NCI-H2171 treated with DMSO at 0.1 percent for 48 hours (cell line): ENCODE data around the gene AMOTL2.

Experiments
- DNase-seq: peaks from one replicate; lab custom pipeline; 2025; lab: John Stamatoyannopoulos, UW

The AMOTL2 gene

DNA sequence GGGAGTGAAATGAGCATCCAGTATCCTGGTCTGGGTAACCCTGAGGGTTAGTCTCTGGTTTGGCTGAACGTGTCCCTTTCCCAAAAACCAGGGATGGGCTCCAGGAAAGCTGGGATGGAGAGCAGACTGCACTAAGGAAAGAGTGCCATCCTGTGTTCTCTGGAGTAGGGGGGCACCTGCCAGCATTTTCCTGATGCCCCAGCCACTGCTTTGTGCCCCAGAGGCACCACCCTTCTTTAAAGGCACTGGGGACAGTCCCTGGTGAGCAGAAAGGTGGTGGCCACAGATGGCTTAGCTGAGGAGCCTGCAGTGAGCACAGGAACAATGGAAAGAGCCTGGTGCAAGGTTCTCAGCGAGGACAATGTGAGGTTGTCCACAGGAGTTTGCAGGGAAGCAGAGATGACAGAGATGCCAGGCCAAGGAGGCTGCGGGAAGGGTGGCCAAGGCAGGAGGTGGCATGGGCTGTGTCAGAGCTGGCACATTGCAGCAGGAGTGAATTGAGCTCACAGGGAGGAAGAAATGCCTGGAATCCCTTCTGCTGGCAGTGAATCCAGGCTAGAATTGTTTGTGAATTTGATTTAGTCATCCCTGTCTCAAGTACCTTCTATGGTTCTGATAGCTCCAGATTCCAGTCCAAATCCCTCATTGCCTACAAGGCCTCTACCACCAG is 39.9 kb downstream of the AMOTL2 start:
- DNase-seq: no peak

- no peak for DNase-seq
Measured at GRCh38 chr3:134333522-134334181, 40.6 kb downstream of the AMOTL2 start.

DNA sequence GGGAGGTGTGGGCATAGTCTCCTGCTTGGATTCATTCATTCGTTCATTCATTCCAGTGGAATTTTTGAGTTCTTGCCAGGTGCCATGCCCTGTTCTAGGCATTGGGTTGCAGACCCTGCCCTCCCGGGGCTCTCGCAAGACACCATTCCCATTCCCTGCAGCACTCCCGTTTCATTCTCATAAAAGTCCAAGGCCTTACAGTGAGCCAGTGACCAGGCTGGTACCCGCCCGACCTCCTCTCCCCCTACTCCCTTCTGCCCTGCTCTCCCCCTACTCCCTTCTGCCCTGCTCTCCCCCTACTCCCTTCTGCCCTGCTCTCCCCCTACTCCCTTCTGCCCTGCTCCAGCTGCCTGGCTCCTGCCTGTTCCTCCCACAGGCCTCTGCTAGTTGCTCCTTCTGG is 41.9 kb downstream of the AMOTL2 start:
- no peak for DNase-seq

DNA sequence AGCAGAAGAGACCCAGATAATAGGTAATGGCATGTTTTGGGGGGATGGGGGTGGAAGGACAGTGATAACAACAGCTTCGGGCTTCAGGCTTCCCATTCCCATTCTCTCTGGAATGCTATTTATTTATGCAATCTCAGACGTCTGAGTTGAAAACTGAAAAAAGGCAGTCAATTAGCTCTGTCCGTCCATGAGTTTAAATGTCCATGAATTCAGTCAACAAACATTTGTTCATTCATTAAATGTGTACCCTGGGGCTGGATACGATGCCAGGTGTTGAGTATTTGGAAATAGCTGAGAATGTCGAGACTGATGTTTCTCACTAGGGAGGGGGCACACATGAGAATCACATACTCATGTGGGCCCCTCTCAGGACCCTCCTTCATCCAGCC is 42.4 kb downstream of the AMOTL2 start:
- DNase-seq: no peak

DNA sequence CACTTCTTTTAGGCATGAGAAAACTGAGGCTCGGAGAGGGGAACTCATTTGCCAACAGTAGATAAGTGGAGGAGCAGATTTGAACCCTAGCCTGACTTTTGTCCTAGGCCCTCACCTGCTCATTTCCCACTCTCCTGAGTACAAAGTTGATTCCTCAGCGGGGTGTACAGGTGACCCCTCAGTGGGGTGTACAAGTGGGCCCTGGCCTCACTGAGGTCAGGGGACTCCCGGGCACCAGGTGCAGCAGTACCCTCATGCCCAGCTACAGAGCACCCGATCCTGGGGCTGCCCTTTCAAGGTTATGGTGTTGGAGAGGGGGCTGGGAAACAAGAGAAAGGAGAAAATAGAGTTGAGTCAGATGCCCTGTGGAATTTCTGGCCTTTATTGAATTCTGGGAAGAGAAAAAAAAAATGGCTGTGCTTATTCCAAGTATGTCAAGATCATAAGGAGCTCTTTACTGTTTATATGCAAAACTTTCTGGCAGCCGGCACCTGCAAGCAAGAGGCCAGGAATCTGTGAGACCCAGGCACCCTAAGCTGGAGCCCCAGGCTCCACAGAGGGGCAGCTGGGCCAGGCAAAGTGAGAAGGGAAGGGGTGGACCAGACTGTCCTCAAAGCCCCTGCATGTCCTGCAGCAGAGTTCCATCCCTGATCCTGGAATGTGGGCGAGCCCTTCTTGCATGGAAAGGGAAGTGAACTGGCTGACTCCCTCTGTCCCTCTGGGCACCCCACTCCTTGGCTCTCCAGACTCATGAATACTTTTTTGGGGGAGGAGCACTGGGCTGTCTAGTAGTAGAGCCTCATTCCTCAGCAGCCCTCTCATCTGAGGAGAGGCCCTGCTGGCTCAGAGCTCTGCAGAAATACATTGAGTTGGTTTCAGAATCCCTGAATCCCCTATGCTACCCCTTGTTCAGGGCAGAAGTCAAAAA is 43.1 kb downstream of the AMOTL2 start:
- DNase-seq: no peak

- DNase-seq: no peak
Measured at GRCh38 chr3:134328846-134329245, 45.4 kb downstream of the AMOTL2 start.

DNA sequence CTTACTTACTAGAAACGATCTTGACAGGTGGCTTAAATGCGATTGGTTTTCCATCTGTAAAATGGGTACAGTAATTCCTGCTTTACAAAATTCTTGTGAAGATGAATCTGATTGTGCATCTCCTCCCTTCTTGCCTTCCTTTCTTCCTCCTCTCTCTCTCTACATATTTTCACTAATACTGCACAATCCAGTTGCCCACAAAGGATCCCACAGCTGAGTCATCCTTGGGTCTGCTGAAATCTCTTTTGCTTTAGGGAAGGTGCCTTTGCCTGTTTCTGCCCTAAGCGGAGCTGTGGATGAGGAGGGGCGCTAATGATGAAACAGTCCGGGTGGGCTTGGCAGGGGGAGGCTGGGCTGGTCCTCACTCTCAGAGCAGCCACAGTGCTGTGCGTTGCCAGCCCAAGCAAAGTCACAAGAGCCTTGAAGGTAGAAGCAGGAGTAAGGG is 46.1 kb downstream of the AMOTL2 start:
- DNase-seq: no peak

- no peak for DNase-seq
Measured at GRCh38 chr3:134327594-134327975, 46.7 kb downstream of the AMOTL2 start.

DNA sequence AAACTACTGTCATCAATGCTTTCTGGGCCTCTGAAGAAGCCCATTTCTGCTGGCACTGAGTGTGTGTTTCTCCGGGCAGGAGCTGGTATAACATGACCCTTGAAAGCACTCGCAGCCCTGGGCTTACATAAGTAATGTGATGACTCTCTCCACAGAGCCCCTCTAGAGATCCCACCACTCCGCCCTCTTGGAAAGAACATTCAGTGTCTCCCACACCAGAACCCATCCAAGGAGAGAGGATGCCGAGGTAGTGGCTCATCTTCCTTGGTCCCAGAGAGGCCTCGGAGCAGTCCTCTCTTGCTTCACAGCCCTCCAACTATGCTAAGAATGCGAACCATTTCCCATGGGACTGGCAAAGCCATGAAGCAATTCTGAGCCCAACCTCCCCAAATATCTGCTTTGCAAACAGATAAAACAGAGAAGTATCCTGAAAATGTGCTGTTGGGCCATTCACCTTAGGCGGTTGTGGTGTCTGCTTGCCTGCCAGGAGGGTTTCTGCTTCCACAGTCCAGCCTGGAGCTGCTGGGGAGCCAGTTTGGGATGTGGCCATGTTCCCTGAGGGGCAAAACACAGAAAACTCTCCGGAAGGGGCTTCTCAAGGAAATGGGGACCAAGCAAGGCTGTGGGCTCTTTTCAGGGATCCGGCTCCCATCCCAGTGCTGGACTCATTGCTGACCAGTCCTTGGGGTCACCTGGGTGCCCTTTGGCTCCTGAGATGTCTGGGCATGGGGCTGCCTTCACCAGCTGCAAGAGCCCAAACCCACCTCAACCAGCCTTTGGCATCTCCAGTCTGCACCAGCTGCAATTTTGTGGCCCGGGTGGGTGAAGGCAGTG is 47.3 kb downstream of the AMOTL2 start:
- no peak for DNase-seq

GRCh38 chr3:134326126-134326525 is 48.1 kb downstream of the AMOTL2 start:
- no peak for DNase-seq

- no peak for DNase-seq
Measured at GRCh38 chr3:134325706-134326105, 48.5 kb downstream of the AMOTL2 start.

GRCh38 chr3:134325061-134325705 is 49.1 kb downstream of the AMOTL2 start:
- no peak for DNase-seq

GRCh38 chr3:134323966-134324962 is 50.0 kb downstream of the AMOTL2 start:
- no peak for DNase-seq

GRCh38 chr3:134322286-134322685 is 52.0 kb downstream of the AMOTL2 start:
- no peak for DNase-seq

DNA sequence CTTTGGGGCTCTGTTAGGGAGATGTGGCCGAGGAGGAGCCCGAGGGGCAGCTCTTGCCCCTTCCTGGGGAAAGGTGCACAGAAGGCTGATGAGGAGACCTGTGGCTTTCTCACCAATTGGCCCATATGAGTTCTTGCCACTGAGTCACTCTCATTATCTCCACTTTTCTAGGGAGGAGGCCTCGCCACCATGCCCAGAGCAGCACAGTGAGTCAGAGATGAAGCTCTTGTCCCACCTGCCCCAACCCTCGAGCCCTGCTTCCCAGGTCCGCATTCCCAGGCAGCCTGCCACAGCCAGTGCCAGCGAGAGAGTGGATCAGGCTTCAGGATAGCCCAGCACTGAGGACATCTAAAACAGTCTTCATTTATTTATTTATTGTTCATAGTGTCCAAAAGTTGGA is 53.5 kb downstream of the AMOTL2 start:
- DNase-seq: no peak

DNA sequence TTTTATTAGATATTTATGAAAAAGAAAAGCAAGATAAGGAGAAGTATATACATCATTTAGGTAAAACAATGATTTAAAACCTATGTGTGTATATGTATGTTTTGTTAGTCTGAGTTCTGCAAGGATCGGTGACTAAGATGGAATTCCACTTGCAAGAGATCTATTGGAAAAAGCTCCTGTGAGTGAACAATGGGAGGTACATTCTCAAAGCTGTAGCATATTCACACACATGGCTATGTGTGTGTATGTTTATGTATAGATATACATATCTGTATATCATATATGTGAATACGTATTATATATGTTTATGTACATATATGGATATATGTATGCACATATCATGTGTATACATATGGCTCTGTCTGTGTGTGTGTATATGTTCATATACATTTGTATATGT is 54.3 kb downstream of the AMOTL2 start:
- no peak for DNase-seq

DNA sequence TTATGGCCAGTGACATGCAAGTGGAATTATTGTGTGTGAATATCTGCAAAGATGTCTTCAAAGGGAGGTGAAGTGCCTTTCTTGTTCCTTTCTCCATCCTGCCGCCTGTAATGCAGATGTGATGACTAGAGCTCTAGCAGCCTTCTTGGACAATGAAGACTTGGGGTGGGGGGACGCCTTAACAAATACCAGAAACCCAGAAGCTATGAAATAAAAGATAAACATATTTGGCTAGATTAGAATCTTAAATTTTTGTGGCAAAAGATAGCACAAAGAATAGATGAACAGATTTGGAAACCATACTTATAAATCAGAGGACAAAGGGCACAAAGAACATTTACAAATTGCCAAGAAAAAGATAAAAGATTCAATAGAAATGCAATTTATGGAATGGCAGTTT is 56.1 kb downstream of the AMOTL2 start:
- no peak for DNase-seq

DNA sequence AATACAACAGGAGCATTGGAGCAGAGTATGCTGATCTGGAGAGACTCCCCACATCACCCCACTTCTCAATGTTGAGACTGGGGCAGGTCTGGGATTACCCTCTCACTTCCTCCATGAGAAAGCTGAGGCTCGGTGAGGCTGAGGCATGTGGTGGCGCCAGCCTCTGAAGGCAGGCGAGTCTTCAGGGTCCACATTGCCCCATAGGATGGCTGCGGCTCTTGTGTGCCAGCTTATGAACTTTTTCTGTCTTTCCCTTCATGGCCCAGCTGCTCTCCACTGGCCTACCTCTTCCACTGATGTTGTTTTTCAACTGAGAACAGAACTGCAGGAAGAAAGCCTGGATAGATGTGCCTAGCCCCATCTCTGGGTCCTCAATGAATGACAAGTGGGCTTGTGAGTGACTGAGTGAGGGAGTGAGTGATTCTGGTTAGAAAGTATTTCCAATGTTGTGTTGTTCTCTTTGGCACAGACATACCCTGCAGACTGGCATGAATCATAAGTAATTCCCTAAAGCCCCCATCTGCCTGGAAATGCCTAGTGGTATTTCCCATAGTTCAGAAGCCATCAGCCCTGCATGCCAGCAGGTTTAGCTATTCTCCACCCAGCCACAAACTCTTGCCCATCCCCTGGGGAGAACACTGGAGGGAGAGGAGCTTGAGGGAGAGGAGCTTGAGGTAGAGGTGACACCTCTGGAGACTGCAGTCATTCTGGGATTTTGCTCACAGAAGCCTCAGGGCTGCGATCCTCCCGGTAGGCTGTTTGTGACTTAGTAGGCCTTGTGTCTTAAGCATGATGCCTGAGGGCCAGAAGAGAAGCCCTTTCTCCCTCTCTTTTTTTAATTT is 56.9 kb downstream of the AMOTL2 start:
- DNase-seq: no peak
